SK-N-SH (cell line): Measurements from ENCODE around the gene ZBTB37. TPM values are rescaled to one million over a fixed set of nuclear protein-coding genes. Genes with fewer than 3 reads are reported as not detected.

Experiments
- CTCF ChIA-PET: fragments of 300-600, 350-600 bp; formaldehyde crosslinking; extraction: SDS; loops from one replicate; lab custom pipeline; 2021; lab: Yijun Ruan, JAX
- POLR2A ChIA-PET: fragments of 350-600 bp; sonication (Branson Sonifier 250); formaldehyde crosslinking; extraction: SDS; loops from one replicate; lab custom pipeline; 2020; ENCODE audit warnings: antibody characterized with exemption, inconsistent platforms; lab: Yijun Ruan, JAX
- DNase-seq: peaks from one replicate; pipeline ENCODE4 v3.0.0; 2012
- H2AFZ ChIP-seq: fragments of 200-600 bp; sonication (generic); 2 replicates; pipeline ENCODE4 v1.8.1; 2016; ENCODE audit warnings: antibody characterized with exemption, mild to moderate bottlenecking, low read depth
- H3F3A ChIP-seq: fragments of 200-600 bp; sonication (generic); replicated peaks from 2 replicates; pipeline ENCODE3; 2016; ENCODE audit warnings: antibody characterized with exemption, mild to moderate bottlenecking; ENCODE audit not compliant: insufficient read depth
- H3K27ac ChIP-seq, 2 experiments: fragments of 200-500 bp in 1 of 2; fragments of 200-600 bp in 1 of 2; sonication (Bioruptor generic) in 1 of 2; sonication (generic), shearing (Covaris generic) in 1 of 2; 2 replicates each; pipeline versions ENCODE4 v1.5.1 to v1.6.1; 2014 to 2016; ENCODE audit warnings: low read depth in 2 of 2, inconsistent platforms in 1 of 2, low read length in 1 of 2, mild to moderate bottlenecking in 1 of 2, mixed read lengths in 1 of 2
- H3K27me3 ChIP-seq: fragments of 200-600 bp; sonication (generic), shearing (Covaris generic); 2 replicates; pipeline ENCODE4 v1.6.1; 2016; ENCODE audit warnings: mixed run types; ENCODE audit not compliant: insufficient read depth
- H3K36me3 ChIP-seq, 2 experiments: fragments of 200-500 bp in 1 of 2; fragments of 200-600 bp in 1 of 2; sonication (Bioruptor generic) in 1 of 2; sonication (generic) in 1 of 2; replicated peaks in 1 of 2; 2 replicates each; pipeline versions ENCODE3 to v1.5.1; 2014 to 2016; ENCODE audit warnings: low read length in 1 of 2, mild to moderate bottlenecking in 1 of 2; ENCODE audit not compliant: insufficient read depth in 2 of 2, control insufficient read depth in 1 of 2
- H3K4me1 ChIP-seq, 2 experiments: fragments of 200-500 bp in 1 of 2; fragments of 200-600 bp in 1 of 2; sonication (Bioruptor generic) in 1 of 2; sonication (generic), shearing (Covaris generic) in 1 of 2; 2 replicates each; pipeline versions ENCODE4 v1.5.1 to v1.6.1; 2014 to 2016; ENCODE audit warnings: low read depth in 1 of 2, low read length in 1 of 2, mixed run types in 1 of 2; ENCODE audit not compliant: insufficient read depth in 2 of 2, control insufficient read depth in 1 of 2
- H3K4me2 ChIP-seq: fragments of 200-600 bp; sonication (generic), shearing (Covaris generic); 2 replicates; pipeline ENCODE4 v1.6.1; 2017; ENCODE audit warnings: mixed run types
- H3K4me3 ChIP-seq, 2 experiments: fragments of 200-500 bp in 1 of 2; fragments of 200-600 bp in 1 of 2; sonication (Bioruptor generic) in 1 of 2; sonication (generic), shearing (Covaris generic) in 1 of 2; 2 replicates each; pipeline versions ENCODE4 v1.5.1 to v1.8.1; 2014 to 2016; ENCODE audit warnings: low read depth in 2 of 2, inconsistent platforms in 1 of 2, low read length in 1 of 2, mild to moderate bottlenecking in 1 of 2, mixed read lengths in 1 of 2, moderate library complexity in 1 of 2
- H3K79me2 ChIP-seq: fragments of 200-600 bp; sonication (generic); 2 replicates; pipeline ENCODE4 v1.8.1; 2017; ENCODE audit warnings: mild to moderate bottlenecking; ENCODE audit not compliant: insufficient read depth
- H3K9ac ChIP-seq: fragments of 200-600 bp; sonication (generic); 2 replicates; pipeline ENCODE4 v1.6.1; 2017; ENCODE audit warnings: mixed run types
- H3K9me2 ChIP-seq: fragments of 200-600 bp; sonication (generic); 2 replicates; pipeline ENCODE4 v1.6.1; 2017; ENCODE audit warnings: mixed run types
- H3K9me3 ChIP-seq: fragments of 200-600 bp; sonication (generic); 2 replicates; pipeline ENCODE4 v1.6.1; 2017; ENCODE audit warnings: mixed run types, mild to moderate bottlenecking, moderate library complexity
- H4K20me1 ChIP-seq: fragments of 200-600 bp; sonication (generic); 2 replicates; pipeline ENCODE4 v1.6.1; 2017; ENCODE audit warnings: mild to moderate bottlenecking, mixed run types; ENCODE audit not compliant: insufficient read depth
- CHD2 ChIP-seq: fragments of 150-350 bp; IDR thresholded peaks from 2 replicates; pipeline ENCODE4 v1.6.1; 2018; ENCODE audit warnings: low read length; ENCODE audit not compliant: partially characterized antibody
- EZH2phosphoT487 ChIP-seq: fragments of 200-600 bp; sonication (generic); IDR thresholded peaks from 2 replicates; pipeline ENCODE4 v1.6.1; 2017; ENCODE audit warnings: low read depth, mixed run types, mild to moderate bottlenecking, antibody characterized with exemption, moderate library complexity, borderline replicate concordance
- FOSL2 ChIP-seq: IDR thresholded peaks from 2 replicates; pipeline ENCODE4 v1.4.0; 2012; ENCODE audit warnings: low read depth, mild to moderate bottlenecking, moderate library complexity, borderline replicate concordance
- FOXJ3 ChIP-seq: sonication (generic); formaldehyde crosslinking; IDR thresholded peaks from 2 replicates; pipeline ENCODE4 v1.5.1; 2020; ENCODE audit warnings: mild to moderate bottlenecking, missing genetic modification reagents
- FOXM1 ChIP-seq: IDR thresholded peaks from 2 replicates; pipeline ENCODE4 v1.4.0; 2012; ENCODE audit warnings: low read depth, mild to moderate bottlenecking
- GABPA ChIP-seq: IDR thresholded peaks from 2 replicates; pipeline ENCODE4 v1.4.0; 2012; ENCODE audit warnings: low read depth, mild to moderate bottlenecking
- IRF3 ChIP-seq: fragments of 150-350 bp; IDR thresholded peaks from 2 replicates; pipeline ENCODE4 v1.6.1; 2016; ENCODE audit warnings: mild to moderate bottlenecking, low read depth, low read length
- JUND ChIP-seq: IDR thresholded peaks from 2 replicates; pipeline ENCODE4 v1.4.0; 2012
- MAX ChIP-seq: IDR thresholded peaks from 2 replicates; pipeline ENCODE4 v1.4.0; 2012; ENCODE audit warnings: low read depth
- MXI1 ChIP-seq: IDR thresholded peaks from 2 replicates; pipeline ENCODE4 v1.6.1; 2012; ENCODE audit warnings: mild to moderate bottlenecking, low read depth, low read length, improper control_type of control experiment
- NRF1 ChIP-seq: IDR thresholded peaks from 2 replicates; pipeline ENCODE4 v1.6.1; 2012; ENCODE audit warnings: low read depth, mild to moderate bottlenecking, low read length
- RCOR1 ChIP-seq: fragments of 150-350 bp; IDR thresholded peaks from 2 replicates; pipeline ENCODE4 v1.6.1; 2017; ENCODE audit warnings: antibody characterized with exemption, low read length
- RXRA ChIP-seq: IDR thresholded peaks from 2 replicates; pipeline ENCODE4 v1.4.0; 2012; ENCODE audit warnings: low read depth, mild to moderate bottlenecking, borderline replicate concordance
- WGBS: methylation state at CpG from one replicate; pipeline ENCODE4 v1.1.6; 2017; ENCODE audit warnings: low lambda C conversion rate; 5-methylcytosine and 5-hydroxymethylcytosine counted together
- polyA plus RNA-seq, 3 experiments: library from polyadenylated mRNA; depleted of rRNA; stranded (reverse); fragments of >200 nt; gene quantifications; 2 replicates each; pipeline ENCODE4 v1.2.3, GENCODE V29; 2012
- TF ChIP-seq, protein P1 (sequence below): fragments of 200-600 bp; sonication (generic); IDR thresholded peaks from 2 replicates; pipeline ENCODE4 v1.6.1; 2017; ENCODE audit warnings: antibody characterized with exemption, mild to moderate bottlenecking, moderate library complexity
- TF ChIP-seq, protein P2 (sequence below): IDR thresholded peaks from 2 replicates; pipeline ENCODE4 v1.6.1; 2012; ENCODE audit warnings: mild to moderate bottlenecking, low read depth, low read length, moderate library complexity
- TF ChIP-seq, protein P3 (sequence below): fragments of 150-350 bp; IDR thresholded peaks from 2 replicates; pipeline ENCODE4 v1.6.1; 2017; ENCODE audit warnings: antibody characterized with exemption, low read length, low read depth, borderline replicate concordance
- TF ChIP-seq, protein P4 (sequence below): IDR thresholded peaks from 2 replicates; pipeline ENCODE4 v1.4.0; 2012; ENCODE audit warnings: low read depth, borderline replicate concordance

The ZBTB37 gene
- polyA plus RNA-seq, 1 of the 3 experiments (the other 2 are of a cell fraction) = 0.89 TPM

GRCh38 chr1:173832748-173833147 is 35.4 kb upstream of the ZBTB37 start:
- H3K27me3 ChIP-seq = no peaks in the 10 kb centered on the region
- no peak overlapping the region for H3K4me2 ChIP-seq
- POLR2A ChIA-PET = no interaction called here
- no peaks in the 10 kb centered on the region for H3K9me3 ChIP-seq
- H3K4me1 ChIP-seq = peaks cover 2 to 4% of the 10 kb centered on the region in 2 experiments; a peak in 2 of 4 replicates
- no peak overlapping the region for H3K4me3 ChIP-seq
- no peaks in the 10 kb centered on the region; the same call in 1 of the 2 replicates for H3K79me2 ChIP-seq
- no peak overlapping the region for H3K9ac ChIP-seq
- no peak for DNase-seq
- no peak overlapping the region for H2AFZ ChIP-seq
- peaks cover 4% of the 10 kb centered on the region for H3F3A ChIP-seq
- H3K36me3 ChIP-seq = peaks cover 47 to 56% of the 10 kb centered on the region in 2 experiments
- no peaks in the 10 kb centered on the region for H4K20me1 ChIP-seq
- H3K27ac ChIP-seq = no peak overlapping the region
- H3K9me2 ChIP-seq = no peaks in the 10 kb centered on the region
- TF ChIP-seq IRF3 = no peak
- no peak for TF ChIP-seq RXRA
- no peak for TF ChIP-seq FOSL2
- TF ChIP-seq MAX = no peak
- TF ChIP-seq, protein P1, sequence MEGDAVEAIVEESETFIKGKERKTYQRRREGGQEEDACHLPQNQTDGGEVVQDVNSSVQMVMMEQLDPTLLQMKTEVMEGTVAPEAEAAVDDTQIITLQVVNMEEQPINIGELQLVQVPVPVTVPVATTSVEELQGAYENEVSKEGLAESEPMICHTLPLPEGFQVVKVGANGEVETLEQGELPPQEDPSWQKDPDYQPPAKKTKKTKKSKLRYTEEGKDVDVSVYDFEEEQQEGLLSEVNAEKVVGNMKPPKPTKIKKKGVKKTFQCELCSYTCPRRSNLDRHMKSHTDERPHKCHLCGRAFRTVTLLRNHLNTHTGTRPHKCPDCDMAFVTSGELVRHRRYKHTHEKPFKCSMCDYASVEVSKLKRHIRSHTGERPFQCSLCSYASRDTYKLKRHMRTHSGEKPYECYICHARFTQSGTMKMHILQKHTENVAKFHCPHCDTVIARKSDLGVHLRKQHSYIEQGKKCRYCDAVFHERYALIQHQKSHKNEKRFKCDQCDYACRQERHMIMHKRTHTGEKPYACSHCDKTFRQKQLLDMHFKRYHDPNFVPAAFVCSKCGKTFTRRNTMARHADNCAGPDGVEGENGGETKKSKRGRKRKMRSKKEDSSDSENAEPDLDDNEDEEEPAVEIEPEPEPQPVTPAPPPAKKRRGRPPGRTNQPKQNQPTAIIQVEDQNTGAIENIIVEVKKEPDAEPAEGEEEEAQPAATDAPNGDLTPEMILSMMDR = no peak
- no peak for TF ChIP-seq CHD2
- no peak for TF ChIP-seq MXI1
- no peak for TF ChIP-seq RCOR1
- WGBS = 88% methylated on average over 1 of the region's 1 CpG
- CTCF ChIA-PET = interaction anchor here (1.2 kb wide), 1 partner anchor 401 kb away, joined by 4 read pairs; no protein-coding TSS in a partner anchor

GRCh38 chr1:173852105-173852504 is 16.1 kb upstream of the ZBTB37 start:
- H3K9ac ChIP-seq = no peak overlapping the region
- 97% methylated on average over 4 of the region's 4 CpGs for WGBS
- H4K20me1 ChIP-seq = no peaks in the 10 kb centered on the region
- no peak for DNase-seq
- POLR2A ChIA-PET = interaction anchor here (1.6 kb wide), 1 partner anchor 9 kb away, joined by 5 read pairs; no protein-coding TSS in a partner anchor
- TF ChIP-seq FOSL2 (no peak), GABPA (no peak), EZH2phosphoT487 (no peak), FOXJ3 (no peak), JUND (no peak), FOXM1 (no peak), MAX (no peak), NRF1 (no peak)
- TF ChIP-seq, protein P2, sequence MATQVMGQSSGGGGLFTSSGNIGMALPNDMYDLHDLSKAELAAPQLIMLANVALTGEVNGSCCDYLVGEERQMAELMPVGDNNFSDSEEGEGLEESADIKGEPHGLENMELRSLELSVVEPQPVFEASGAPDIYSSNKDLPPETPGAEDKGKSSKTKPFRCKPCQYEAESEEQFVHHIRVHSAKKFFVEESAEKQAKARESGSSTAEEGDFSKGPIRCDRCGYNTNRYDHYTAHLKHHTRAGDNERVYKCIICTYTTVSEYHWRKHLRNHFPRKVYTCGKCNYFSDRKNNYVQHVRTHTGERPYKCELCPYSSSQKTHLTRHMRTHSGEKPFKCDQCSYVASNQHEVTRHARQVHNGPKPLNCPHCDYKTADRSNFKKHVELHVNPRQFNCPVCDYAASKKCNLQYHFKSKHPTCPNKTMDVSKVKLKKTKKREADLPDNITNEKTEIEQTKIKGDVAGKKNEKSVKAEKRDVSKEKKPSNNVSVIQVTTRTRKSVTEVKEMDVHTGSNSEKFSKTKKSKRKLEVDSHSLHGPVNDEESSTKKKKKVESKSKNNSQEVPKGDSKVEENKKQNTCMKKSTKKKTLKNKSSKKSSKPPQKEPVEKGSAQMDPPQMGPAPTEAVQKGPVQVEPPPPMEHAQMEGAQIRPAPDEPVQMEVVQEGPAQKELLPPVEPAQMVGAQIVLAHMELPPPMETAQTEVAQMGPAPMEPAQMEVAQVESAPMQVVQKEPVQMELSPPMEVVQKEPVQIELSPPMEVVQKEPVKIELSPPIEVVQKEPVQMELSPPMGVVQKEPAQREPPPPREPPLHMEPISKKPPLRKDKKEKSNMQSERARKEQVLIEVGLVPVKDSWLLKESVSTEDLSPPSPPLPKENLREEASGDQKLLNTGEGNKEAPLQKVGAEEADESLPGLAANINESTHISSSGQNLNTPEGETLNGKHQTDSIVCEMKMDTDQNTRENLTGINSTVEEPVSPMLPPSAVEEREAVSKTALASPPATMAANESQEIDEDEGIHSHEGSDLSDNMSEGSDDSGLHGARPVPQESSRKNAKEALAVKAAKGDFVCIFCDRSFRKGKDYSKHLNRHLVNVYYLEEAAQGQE = no peak
- TF ChIP-seq, protein P3, sequence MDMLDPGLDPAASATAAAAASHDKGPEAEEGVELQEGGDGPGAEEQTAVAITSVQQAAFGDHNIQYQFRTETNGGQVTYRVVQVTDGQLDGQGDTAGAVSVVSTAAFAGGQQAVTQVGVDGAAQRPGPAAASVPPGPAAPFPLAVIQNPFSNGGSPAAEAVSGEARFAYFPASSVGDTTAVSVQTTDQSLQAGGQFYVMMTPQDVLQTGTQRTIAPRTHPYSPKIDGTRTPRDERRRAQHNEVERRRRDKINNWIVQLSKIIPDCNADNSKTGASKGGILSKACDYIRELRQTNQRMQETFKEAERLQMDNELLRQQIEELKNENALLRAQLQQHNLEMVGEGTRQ = no peak
- TF ChIP-seq, protein P4, sequence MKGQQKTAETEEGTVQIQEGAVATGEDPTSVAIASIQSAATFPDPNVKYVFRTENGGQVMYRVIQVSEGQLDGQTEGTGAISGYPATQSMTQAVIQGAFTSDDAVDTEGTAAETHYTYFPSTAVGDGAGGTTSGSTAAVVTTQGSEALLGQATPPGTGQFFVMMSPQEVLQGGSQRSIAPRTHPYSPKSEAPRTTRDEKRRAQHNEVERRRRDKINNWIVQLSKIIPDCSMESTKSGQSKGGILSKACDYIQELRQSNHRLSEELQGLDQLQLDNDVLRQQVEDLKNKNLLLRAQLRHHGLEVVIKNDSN = no peak
- TF ChIP-seq, all 33 proteins: peak for 0
- Histone ChIP-seq H3K9me2 (no peaks in the 10 kb centered on the region), H3K4me1 (peaks cover 4% of the 10 kb centered on the region in 2 experiments; a peak in 2 of 4 replicates), H3K36me3 (peaks cover 31 to 40% of the 10 kb centered on the region in 2 experiments), H3K4me3 (no peak overlapping the region), H3K27ac (no peak overlapping the region), H3K79me2 (no peaks in the 10 kb centered on the region), H3F3A (peaks cover 16% of the 10 kb centered on the region), H3K9me3 (no peaks in the 10 kb centered on the region), H3K4me2 (no peak overlapping the region), H3K27me3 (no peaks in the 10 kb centered on the region), H2AFZ (no peak overlapping the region)
- CTCF ChIA-PET = interaction anchor here (0.9 to 1.7 kb wide), 4 partner anchors 11 to 432 kb away, joined by 3 to 4 read pairs (median 4); no protein-coding TSS in a partner anchor
